Measurements from ENCODE around the gene RPS21. TPM values are rescaled to one million over a fixed set of nuclear protein-coding genes. Genes with fewer than 3 reads are reported as not detected.

Gene RPS21
- total RNA-seq, 1 donor from 2014 or later = 661 TPM

- DNase-seq = no peak
- Histone ChIP-seq H3K4me3 (no peak overlapping the region), H3K27me3 (ENCODE audit: low read depth) (no peaks in the 10 kb centered on the region), H3K27ac (replicated peaks) (no peak overlapping the region), H3K9me3 (replicated peaks) (no peaks in the 10 kb centered on the region), H3K4me1 (peaks cover 37% of the 10 kb centered on the region), H3K36me3 (peaks cover 62% of the 10 kb centered on the region)
- TF ChIP-seq, protein P1, sequence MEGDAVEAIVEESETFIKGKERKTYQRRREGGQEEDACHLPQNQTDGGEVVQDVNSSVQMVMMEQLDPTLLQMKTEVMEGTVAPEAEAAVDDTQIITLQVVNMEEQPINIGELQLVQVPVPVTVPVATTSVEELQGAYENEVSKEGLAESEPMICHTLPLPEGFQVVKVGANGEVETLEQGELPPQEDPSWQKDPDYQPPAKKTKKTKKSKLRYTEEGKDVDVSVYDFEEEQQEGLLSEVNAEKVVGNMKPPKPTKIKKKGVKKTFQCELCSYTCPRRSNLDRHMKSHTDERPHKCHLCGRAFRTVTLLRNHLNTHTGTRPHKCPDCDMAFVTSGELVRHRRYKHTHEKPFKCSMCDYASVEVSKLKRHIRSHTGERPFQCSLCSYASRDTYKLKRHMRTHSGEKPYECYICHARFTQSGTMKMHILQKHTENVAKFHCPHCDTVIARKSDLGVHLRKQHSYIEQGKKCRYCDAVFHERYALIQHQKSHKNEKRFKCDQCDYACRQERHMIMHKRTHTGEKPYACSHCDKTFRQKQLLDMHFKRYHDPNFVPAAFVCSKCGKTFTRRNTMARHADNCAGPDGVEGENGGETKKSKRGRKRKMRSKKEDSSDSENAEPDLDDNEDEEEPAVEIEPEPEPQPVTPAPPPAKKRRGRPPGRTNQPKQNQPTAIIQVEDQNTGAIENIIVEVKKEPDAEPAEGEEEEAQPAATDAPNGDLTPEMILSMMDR (IDR thresholded peaks at IDR 0.05; ENCODE audit: borderline replicate concordance) = no peak
- intact Hi-C loops (cut with micrococcal nuclease) = no loop called here
Observed at GRCh38 chr20:62389601-62390087, 2.7 kb downstream of the RPS21 start.

GRCh38 chr20:62390317-62391164, 3.6 kb downstream of the RPS21 start:
- H3K27me3 ChIP-seq (ENCODE audit: low read depth) = no peaks in the 10 kb centered on the region
- peaks cover 31% of the 10 kb centered on the region for H3K4me1 ChIP-seq
- no peak for DNase-seq
- no peak overlapping the region for H3K4me3 ChIP-seq
- peaks cover 70% of the 10 kb centered on the region for H3K36me3 ChIP-seq
- H3K9me3 ChIP-seq (replicated peaks) = no peaks in the 10 kb centered on the region
- intact Hi-C loops (cut with micrococcal nuclease) = no loop called here
- TF ChIP-seq, protein P1 (IDR thresholded peaks at IDR 0.05; ENCODE audit: borderline replicate concordance) = no peak
- H3K27ac ChIP-seq (replicated peaks) = no peak overlapping the region

DNA sequence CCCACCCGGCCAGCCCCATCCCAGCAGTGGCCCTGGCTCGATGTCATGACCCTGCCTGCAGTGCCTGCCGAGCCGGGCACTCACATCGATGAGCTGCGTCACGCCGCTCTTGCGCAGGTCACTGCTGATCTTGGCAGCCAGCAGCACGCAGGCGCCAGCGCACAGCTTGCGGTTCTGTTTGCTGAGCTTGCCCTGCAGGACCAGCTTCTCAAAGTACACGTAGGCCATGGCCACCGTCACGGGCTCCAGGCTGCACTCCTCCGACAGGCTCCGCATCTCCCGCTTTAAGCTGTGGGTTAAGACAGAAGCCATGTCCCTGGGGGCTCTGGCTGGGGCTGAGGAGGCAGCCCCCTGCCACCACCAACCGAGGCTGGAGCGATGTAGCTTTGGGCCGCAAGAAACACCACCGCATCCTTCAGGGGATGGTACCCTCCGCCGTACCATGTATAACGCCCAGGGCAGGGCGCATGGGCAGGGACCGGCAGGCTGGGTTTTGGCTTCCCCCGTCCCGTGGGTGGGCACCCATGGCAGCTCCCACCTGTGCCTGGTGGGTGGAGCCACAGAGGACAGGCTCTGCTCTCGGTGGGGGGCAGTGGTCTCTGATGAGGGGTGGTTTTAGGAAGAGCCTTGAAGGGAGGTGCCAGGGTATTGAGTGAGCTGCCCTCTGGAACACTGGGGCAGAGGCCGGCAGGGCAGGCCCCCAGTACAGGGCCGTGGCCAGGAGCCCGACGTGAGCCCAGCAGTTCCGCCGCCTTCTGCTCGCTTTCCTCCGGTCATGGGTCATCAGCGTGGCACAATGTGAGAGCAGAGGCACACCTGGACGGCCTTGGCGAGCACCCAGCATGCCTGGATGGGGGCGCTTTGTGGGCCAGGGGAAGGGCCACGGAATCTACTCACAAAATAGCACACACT, 4.5 kb downstream of the RPS21 start:
- no peak for DNase-seq
- Histone ChIP-seq H3K36me3 (peaks cover 74% of the 10 kb centered on the region), H3K4me1 (peaks cover 22% of the 10 kb centered on the region), H3K4me3 (no peak overlapping the region), H3K27me3 (ENCODE audit: low read depth) (no peaks in the 10 kb centered on the region), H3K9me3 (replicated peaks) (no peaks in the 10 kb centered on the region), H3K27ac (replicated peaks) (no peak overlapping the region)
- intact Hi-C loops (cut with micrococcal nuclease) = no loop called here
- TF ChIP-seq, protein P1 (IDR thresholded peaks at IDR 0.05; ENCODE audit: borderline replicate concordance) = no peak

DNA sequence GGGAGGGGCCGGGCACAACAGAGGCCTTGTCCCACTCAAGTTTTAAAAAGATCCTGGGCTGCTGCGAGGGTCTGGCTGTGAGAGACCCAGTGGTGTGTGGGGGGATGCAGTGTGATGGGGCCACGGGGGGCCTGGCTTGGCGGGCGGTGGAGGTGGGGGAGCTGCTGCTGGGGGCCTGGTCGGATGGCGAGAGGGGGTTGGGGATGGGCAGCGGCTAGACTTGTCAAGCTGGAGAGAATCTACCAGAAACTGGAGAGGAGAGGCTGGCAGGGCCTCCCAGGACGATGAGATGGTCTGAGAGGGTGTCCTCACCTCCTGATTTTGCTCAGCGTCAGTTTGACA, 5.1 kb downstream of the RPS21 start:
- TF ChIP-seq, protein P1 (IDR thresholded peaks at IDR 0.05; ENCODE audit: borderline replicate concordance) = no peak
- Histone ChIP-seq H3K27ac (replicated peaks) (no peak overlapping the region), H3K4me1 (peaks cover 23% of the 10 kb centered on the region), H3K36me3 (peaks cover 74% of the 10 kb centered on the region), H3K27me3 (ENCODE audit: low read depth) (no peaks in the 10 kb centered on the region), H3K9me3 (replicated peaks) (no peaks in the 10 kb centered on the region), H3K4me3 (no peak overlapping the region)
- intact Hi-C loops (cut with micrococcal nuclease) = no loop called here
- DNase-seq = no peak

DNA sequence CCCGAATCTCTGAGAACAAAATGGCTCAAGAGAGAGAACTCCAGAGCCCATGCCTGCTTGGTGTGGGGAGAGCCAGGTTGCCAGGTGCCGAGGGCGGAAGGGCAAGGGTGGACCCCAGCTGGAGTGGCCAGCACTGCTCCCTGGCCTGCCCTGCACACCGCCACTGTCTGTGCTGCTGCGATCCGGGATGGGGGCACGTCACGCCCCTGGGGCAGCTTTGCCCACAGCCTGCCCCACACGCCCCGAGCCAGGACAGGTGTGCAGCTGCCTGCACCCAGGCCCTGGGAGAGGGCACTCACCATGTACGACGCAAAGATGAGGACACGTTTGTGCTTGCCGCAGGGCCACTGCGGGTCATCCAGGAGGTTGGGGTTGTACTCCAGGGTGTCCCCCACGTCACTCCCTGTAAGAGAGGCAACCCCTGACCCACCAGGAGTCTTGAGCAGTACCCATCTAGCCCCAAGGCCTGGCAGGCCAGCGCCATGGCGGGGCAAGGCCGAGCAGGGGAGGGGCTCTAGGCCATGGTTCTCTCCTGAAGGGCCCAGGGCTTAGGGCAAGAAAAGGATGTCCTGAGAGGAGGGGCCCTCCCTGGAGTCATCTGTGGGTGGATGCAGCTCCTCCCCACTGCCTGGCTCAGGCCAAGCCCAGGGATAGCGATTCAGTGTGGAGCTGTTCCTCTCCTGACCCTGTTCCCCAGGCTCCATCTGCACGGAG, 5.9 kb downstream of the RPS21 start:
- Histone ChIP-seq H3K4me3 (no peak overlapping the region), H3K36me3 (peaks cover 74% of the 10 kb centered on the region), H3K4me1 (peaks cover 17% of the 10 kb centered on the region), H3K27ac (replicated peaks) (no peak overlapping the region), H3K9me3 (replicated peaks) (no peaks in the 10 kb centered on the region), H3K27me3 (ENCODE audit: low read depth) (no peaks in the 10 kb centered on the region)
- TF ChIP-seq, protein P1 (IDR thresholded peaks at IDR 0.05; ENCODE audit: borderline replicate concordance) = no peak
- no peak for DNase-seq
- intact Hi-C loops (cut with micrococcal nuclease) = no loop called here
